Measurements from ENCODE around the gene TPM3.
"Not testable (repeated sequence)": the region's sequence is repeated elsewhere in the genome, so short reads cannot be mapped to it uniquely, and the experiment has no call there.

TPM3 gene

GRCh38 chr1:154191990-154192461 is at the start of gene TPM3:
Gene TPM3, minus strand, starts transcription at chr1:154192100. Its CDS starts 82 bp downstream, at chr1:154192018.
- DNase-seq (ENCODE audit: low read depth): no peak

GRCh38 chr1:154240294-154240833 is 48.5 kb upstream of the TPM3 start:
- no peak for DNase-seq (ENCODE audit: low read depth)

- DNase-seq (ENCODE audit: low read depth): no peak
Measured at GRCh38 chr1:154239491-154239890, 47.6 kb upstream of the TPM3 start.

GRCh38 chr1:154237880-154238506 is 46.1 kb upstream of the TPM3 start:
- no peak for DNase-seq (ENCODE audit: low read depth)

- DNase-seq (ENCODE audit: low read depth): no peak
Measured at GRCh38 chr1:154237435-154237834, 45.5 kb upstream of the TPM3 start.

GRCh38 chr1:154236855-154237254 is 45.0 kb upstream of the TPM3 start:
- DNase-seq (ENCODE audit: low read depth): no peak

GRCh38 chr1:154233127-154233526 is 41.2 kb upstream of the TPM3 start:
- not testable (repeated sequence) for DNase-seq (ENCODE audit: low read depth)

- DNase-seq (ENCODE audit: low read depth): not testable (repeated sequence)
Measured at GRCh38 chr1:154231112-154231511, 39.2 kb upstream of the TPM3 start.

- DNase-seq (ENCODE audit: low read depth): no peak
Measured at GRCh38 chr1:154225370-154225769, 33.5 kb upstream of the TPM3 start.

- DNase-seq (ENCODE audit: low read depth): no peak
Measured at GRCh38 chr1:154223621-154224020, 31.7 kb upstream of the TPM3 start.

GRCh38 chr1:154222918-154223317 is 31.0 kb upstream of the TPM3 start:
- no peak for DNase-seq (ENCODE audit: low read depth)

- no peak for DNase-seq (ENCODE audit: low read depth)
Measured at GRCh38 chr1:154222518-154222917, 30.6 kb upstream of the TPM3 start.

- DNase-seq (ENCODE audit: low read depth): peak; percentile 34
Measured at GRCh38 chr1:154221278-154222001, 29.5 kb upstream of the TPM3 start.

GRCh38 chr1:154220970-154221277 is 29.0 kb upstream of the TPM3 start:
- no peak for DNase-seq (ENCODE audit: low read depth)

- DNase-seq (ENCODE audit: low read depth): peak; percentile 91
Measured at GRCh38 chr1:154220071-154220969, 28.4 kb upstream of the TPM3 start, which contains the start of gene UBAP2L. Gene UBAP2L, plus strand, starts transcription at chr1:154220955. Its CDS starts 4,169 bp downstream, at chr1:154225124.

- no peak for DNase-seq (ENCODE audit: low read depth)
Measured at GRCh38 chr1:154219541-154219940, 27.6 kb upstream of the TPM3 start.

GRCh38 chr1:154218545-154218944 is 26.6 kb upstream of the TPM3 start:
- DNase-seq (ENCODE audit: low read depth): no peak

GRCh38 chr1:154213274-154213673 is 21.4 kb upstream of the TPM3 start:
- no peak for DNase-seq (ENCODE audit: low read depth)

GRCh38 chr1:154212083-154212482 is 20.2 kb upstream of the TPM3 start:
- no peak for DNase-seq (ENCODE audit: low read depth)

- DNase-seq (ENCODE audit: low read depth): no peak
Measured at GRCh38 chr1:154208677-154209388, 16.9 kb upstream of the TPM3 start.

- DNase-seq (ENCODE audit: low read depth): no peak
Measured at GRCh38 chr1:154207262-154207661, 15.4 kb upstream of the TPM3 start.

GRCh38 chr1:154206196-154206595 is 14.3 kb upstream of the TPM3 start, which contains the start of gene CFAP141:
Gene CFAP141, minus strand, starts transcription at chr1:154206333. Its CDS starts 26 bp downstream, at chr1:154206307.
- DNase-seq (ENCODE audit: low read depth): no peak

Measured in GM04503 (cell line).